ENCODE measurements around the gene MDN1.
"Not testable (repeated sequence)": the region's sequence is repeated elsewhere in the genome, so short reads cannot be mapped to it uniquely, and the experiment has no call there.

MDN1 gene

GRCh38 chr6:89763550-89763949 is 56.0 kb downstream of the MDN1 start:
- DNase-seq, result no peak

- DNase-seq, result no peak
Observed at GRCh38 chr6:89758830-89759229, 60.8 kb downstream of the MDN1 start.

GRCh38 chr6:89750338-89750737 is 69.3 kb downstream of the MDN1 start:
- no peak for DNase-seq

GRCh38 chr6:89749918-89750317 is 69.7 kb downstream of the MDN1 start:
- DNase-seq, result no peak

- no peak for DNase-seq
Observed at GRCh38 chr6:89745716-89746115, 73.9 kb downstream of the MDN1 start.

GRCh38 chr6:89745096-89745495 is 74.5 kb downstream of the MDN1 start:
- DNase-seq, result no peak

- DNase-seq, result no peak
Observed at GRCh38 chr6:89736893-89737292, 82.7 kb downstream of the MDN1 start.

GRCh38 chr6:89734526-89734925 is 85.1 kb downstream of the MDN1 start:
- DNase-seq, result no peak

- DNase-seq, result peak; percentile 40
Observed at GRCh38 chr6:89731924-89732567, 87.5 kb downstream of the MDN1 start.

GRCh38 chr6:89731262-89731661 is 88.3 kb downstream of the MDN1 start:
- DNase-seq, result not testable (repeated sequence)

- DNase-seq, result no peak
Observed at GRCh38 chr6:89729818-89730217, 89.8 kb downstream of the MDN1 start.

- DNase-seq, result no peak
Observed at GRCh38 chr6:89727501-89727900, 92.1 kb downstream of the MDN1 start.

- DNase-seq, result no peak
Observed at GRCh38 chr6:89724981-89725380, 94.6 kb downstream of the MDN1 start.

GRCh38 chr6:89723046-89723445 is 96.5 kb downstream of the MDN1 start:
- DNase-seq, result no peak

- no peak for DNase-seq
Observed at GRCh38 chr6:89716532-89716931, 103.1 kb downstream of the MDN1 start.

- DNase-seq, result no peak
Observed at GRCh38 chr6:89711801-89712200, 107.8 kb downstream of the MDN1 start.

GRCh38 chr6:89708316-89708715 is 111.3 kb downstream of the MDN1 start:
- no peak for DNase-seq

GRCh38 chr6:89707766-89708165 is 111.8 kb downstream of the MDN1 start:
- DNase-seq, result no peak

GRCh38 chr6:89706121-89706520 is 113.5 kb downstream of the MDN1 start:
- no peak for DNase-seq

GRCh38 chr6:89703292-89703691 is 116.3 kb downstream of the MDN1 start:
- DNase-seq, result no peak

- DNase-seq, result no peak
Observed at GRCh38 chr6:89702349-89702748, 117.2 kb downstream of the MDN1 start.

GRCh38 chr6:89695667-89696066 is 123.9 kb downstream of the MDN1 start:
- DNase-seq, result no peak

GRCh38 chr6:89694428-89694827 is 125.2 kb downstream of the MDN1 start:
- DNase-seq, result no peak

GRCh38 chr6:89693207-89693606 is 126.4 kb downstream of the MDN1 start:
- no peak for DNase-seq

GRCh38 chr6:89692256-89692655 is 127.3 kb downstream of the MDN1 start:
- DNase-seq, result no peak

- DNase-seq, result no peak
Observed at GRCh38 chr6:89690944-89691324, 128.7 kb downstream of the MDN1 start.
